ENCODE data around the gene CERS6. TPM values are rescaled to one million over a fixed set of nuclear protein-coding genes. Genes with fewer than 3 reads are reported as not detected.

CERS6 gene
- total and polyA plus RNA-seq, 2 experiments from 2014 or later: 8.3 to 16.0 TPM

DNA sequence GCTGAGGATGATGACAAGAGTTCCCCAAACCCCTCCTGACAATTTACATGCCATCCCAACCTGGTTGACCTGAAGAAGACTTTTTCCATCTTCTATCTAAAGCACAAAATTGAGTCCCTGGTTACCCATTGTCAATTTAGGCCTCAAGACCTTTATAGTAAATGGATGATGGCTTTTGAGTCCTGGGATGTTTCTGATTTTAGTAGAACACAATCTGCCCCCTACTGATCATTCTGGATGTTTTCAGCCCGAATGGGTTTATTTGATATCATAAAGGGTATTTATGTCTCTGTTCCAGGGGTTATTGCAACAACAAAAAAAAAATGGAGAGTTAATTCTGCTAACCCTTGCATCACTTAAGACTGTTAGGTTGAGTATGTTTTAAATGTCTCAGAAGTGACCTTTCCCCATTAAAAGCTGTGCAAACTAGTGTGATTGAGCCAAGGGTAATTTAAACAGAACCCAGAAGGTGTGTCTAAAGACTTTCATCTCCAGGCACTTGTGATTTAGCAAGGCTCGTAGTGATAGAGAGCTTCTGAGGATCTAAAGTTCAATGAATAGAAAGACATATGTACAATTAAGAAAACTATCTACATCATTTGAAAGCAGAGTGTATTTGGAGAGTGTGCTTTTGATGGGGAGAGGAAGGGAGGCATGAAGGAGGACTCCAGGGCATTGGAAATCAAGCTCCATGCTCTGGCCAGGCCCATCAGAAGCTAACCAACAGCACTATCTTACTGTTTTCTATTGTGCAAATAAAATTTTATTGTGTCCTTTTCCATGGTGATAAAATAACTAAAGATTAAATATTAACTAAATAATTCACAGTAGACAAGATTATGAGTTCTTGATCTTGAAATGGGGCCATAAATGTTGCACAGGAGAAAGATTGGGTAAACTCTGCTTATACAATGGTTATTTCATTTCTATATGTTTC is 249.7 kb downstream of the CERS6 start:
- in situ Hi-C loops (cut with MboI): loop anchor here (10.0 kb wide), 1 partner anchor 361 kb away; no protein-coding TSS in a partner anchor

GRCh38 chr2:168706806-168707205 is 250.7 kb downstream of the CERS6 start:
- H3K4me3 ChIP-seq: no peak overlapping the region
- no peaks in the 10 kb centered on the region for H3K9me3 ChIP-seq (ENCODE audit: low read depth)
- in situ Hi-C loops (cut with MboI): loop anchor here (10.0 kb wide), 1 partner anchor 362 kb away; no protein-coding TSS in a partner anchor
- WGBS, 2 experiments (ENCODE audit: low coverage in 1 of 2, low lambda C conversion rate in 2 of 2, missing lambda C conversion rate in 2 of 2): 83 to 92% methylated on average over 2 of the region's 2 CpGs
- H3K4me2 ChIP-seq (ENCODE audit: unreplicated experiment): no peak overlapping the region
- H3K36me3 ChIP-seq (ENCODE audit: low read depth): no peaks in the 10 kb centered on the region
- no peaks in the 10 kb centered on the region for H3F3A ChIP-seq (ENCODE audit: insufficient read depth)
- no peaks in the 10 kb centered on the region for H3K27me3 ChIP-seq (replicated peaks; ENCODE audit: insufficient read depth)
- H3K27ac ChIP-seq: no peak overlapping the region
- DNase-seq: no peak
- no peaks in the 10 kb centered on the region for H4K20me1 ChIP-seq (ENCODE audit: insufficient read depth)
- H3K9me2 ChIP-seq (ENCODE audit: insufficient read depth): no peaks in the 10 kb centered on the region
- no peaks in the 10 kb centered on the region for H3K79me2 ChIP-seq (ENCODE audit: insufficient read depth)
- no peak overlapping the region for H2AFZ ChIP-seq
- no peak overlapping the region for H3K9ac ChIP-seq
- TF ChIP-seq EZH2 (IDR thresholded peaks at IDR 0.05; ENCODE audit: insufficient read depth, poor library complexity, severe bottlenecking) (no peak), EZH2phosphoT487 (IDR thresholded peaks at IDR 0.05; ENCODE audit: insufficient read depth, low read depth) (no peak)
- H3K4me1 ChIP-seq (ENCODE audit: insufficient read depth): no peaks in the 10 kb centered on the region

More for the DNA sequence above, 249.7 kb downstream of the CERS6 start:
- no peak for TF ChIP-seq EZH2 (IDR thresholded peaks at IDR 0.05; ENCODE audit: insufficient read depth, poor library complexity, severe bottlenecking)
- no peak for TF ChIP-seq EZH2phosphoT487 (IDR thresholded peaks at IDR 0.05; ENCODE audit: insufficient read depth, low read depth)
- Histone ChIP-seq H3K4me1 (ENCODE audit: insufficient read depth) (no peaks in the 10 kb centered on the region), H3K36me3 (ENCODE audit: low read depth) (no peaks in the 10 kb centered on the region), H3K9me3 (ENCODE audit: low read depth) (no peaks in the 10 kb centered on the region), H3K27me3 (replicated peaks; ENCODE audit: insufficient read depth) (no peaks in the 10 kb centered on the region), H3K4me3 (no peak overlapping the region), H2AFZ (no peak overlapping the region), H3K9ac (no peak overlapping the region), H3K4me2 (ENCODE audit: unreplicated experiment) (no peak overlapping the region), H3K27ac (no peak overlapping the region), H3K9me2 (ENCODE audit: insufficient read depth) (no peaks in the 10 kb centered on the region), H3F3A (ENCODE audit: insufficient read depth) (no peaks in the 10 kb centered on the region), H3K79me2 (ENCODE audit: insufficient read depth) (no peaks in the 10 kb centered on the region), H4K20me1 (ENCODE audit: insufficient read depth) (no peaks in the 10 kb centered on the region)
- WGBS, 2 experiments (ENCODE audit: low coverage in 1 of 2, low lambda C conversion rate in 2 of 2, missing lambda C conversion rate in 2 of 2): 54 to 59% methylated on average over 2 of the region's 2 CpGs
- DNase-seq: peak; percentile 60

GRCh38 chr2:168708080-168708479 is 252.0 kb downstream of the CERS6 start:
- TF ChIP-seq EZH2phosphoT487 (IDR thresholded peaks at IDR 0.05; ENCODE audit: insufficient read depth, low read depth) (no peak), EZH2 (IDR thresholded peaks at IDR 0.05; ENCODE audit: insufficient read depth, poor library complexity, severe bottlenecking) (no peak)
- Histone ChIP-seq H3K27ac (no peak overlapping the region), H3K9me3 (ENCODE audit: low read depth) (no peaks in the 10 kb centered on the region), H3K9me2 (ENCODE audit: insufficient read depth) (no peaks in the 10 kb centered on the region), H3K4me3 (no peak overlapping the region), H3F3A (ENCODE audit: insufficient read depth) (no peaks in the 10 kb centered on the region), H3K27me3 (replicated peaks; ENCODE audit: insufficient read depth) (no peaks in the 10 kb centered on the region), H3K4me2 (ENCODE audit: unreplicated experiment) (no peak overlapping the region), H3K36me3 (ENCODE audit: low read depth) (no peaks in the 10 kb centered on the region), H3K9ac (no peak overlapping the region), H4K20me1 (ENCODE audit: insufficient read depth) (no peaks in the 10 kb centered on the region), H2AFZ (no peak overlapping the region), H3K4me1 (ENCODE audit: insufficient read depth) (no peaks in the 10 kb centered on the region), H3K79me2 (ENCODE audit: insufficient read depth) (no peaks in the 10 kb centered on the region)
- in situ Hi-C loops (cut with MboI): loop anchor here (10.0 kb wide), 1 partner anchor 363 kb away; no protein-coding TSS in a partner anchor
- no peak for DNase-seq
- WGBS, 2 experiments (ENCODE audit: low coverage in 1 of 2, low lambda C conversion rate in 2 of 2, missing lambda C conversion rate in 2 of 2): 91 to 94% methylated on average over 1 of the region's 1 CpG

DNA sequence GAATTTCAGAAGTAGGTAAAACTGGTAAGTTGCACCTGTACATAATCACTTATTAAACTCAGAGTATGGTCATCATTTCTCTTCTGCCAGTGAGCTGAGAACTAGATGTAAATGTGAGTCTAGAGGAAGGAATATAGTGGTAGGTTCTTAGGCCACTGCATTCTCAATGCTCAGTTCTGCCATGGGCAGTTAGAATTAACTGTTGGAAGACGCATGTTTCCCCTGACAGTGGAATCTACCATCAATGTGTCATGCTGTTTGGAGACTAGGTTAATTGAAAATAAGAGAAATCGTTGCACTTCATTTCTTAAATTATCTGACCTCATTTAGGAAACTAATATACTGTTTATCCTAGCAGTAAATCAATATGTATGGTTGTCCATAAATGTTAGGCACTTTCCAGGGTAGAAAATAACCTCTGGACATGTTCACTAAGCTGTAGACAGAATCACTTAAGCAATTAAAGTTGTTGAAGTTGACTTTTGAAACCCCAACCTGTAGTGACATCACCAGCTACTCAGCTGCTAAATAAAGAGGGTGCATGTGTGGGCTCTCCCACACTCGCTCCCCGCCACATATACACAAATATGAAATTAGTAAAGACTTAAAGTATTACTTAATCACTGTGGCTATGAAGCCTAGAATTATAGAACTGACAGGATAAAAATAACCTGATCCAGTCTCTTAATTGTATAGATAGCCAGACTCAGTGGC is 254.8 kb downstream of the CERS6 start:
- TF ChIP-seq EZH2phosphoT487 (IDR thresholded peaks at IDR 0.05; ENCODE audit: insufficient read depth, low read depth) (no peak), EZH2 (IDR thresholded peaks at IDR 0.05; ENCODE audit: insufficient read depth, poor library complexity, severe bottlenecking) (no peak)
- H3K79me2 ChIP-seq (ENCODE audit: insufficient read depth): no peaks in the 10 kb centered on the region
- DNase-seq: no peak
- H4K20me1 ChIP-seq (ENCODE audit: insufficient read depth): no peaks in the 10 kb centered on the region
- no peak overlapping the region for H3K4me2 ChIP-seq (ENCODE audit: unreplicated experiment)
- H2AFZ ChIP-seq: no peak overlapping the region
- no peaks in the 10 kb centered on the region for H3K36me3 ChIP-seq (ENCODE audit: low read depth)
- H3K27me3 ChIP-seq (replicated peaks; ENCODE audit: insufficient read depth): no peaks in the 10 kb centered on the region
- H3K27ac ChIP-seq: no peak overlapping the region
- WGBS, 2 experiments (ENCODE audit: low coverage in 1 of 2, low lambda C conversion rate in 2 of 2, missing lambda C conversion rate in 2 of 2): 96 to 99% methylated on average over 4 of the region's 4 CpGs
- in situ Hi-C loops (cut with MboI): no loop called here
- no peaks in the 10 kb centered on the region for H3K9me2 ChIP-seq (ENCODE audit: insufficient read depth)
- no peaks in the 10 kb centered on the region for H3K9me3 ChIP-seq (ENCODE audit: low read depth)
- H3F3A ChIP-seq (ENCODE audit: insufficient read depth): no peaks in the 10 kb centered on the region
- H3K4me3 ChIP-seq: no peak overlapping the region
- H3K4me1 ChIP-seq (ENCODE audit: insufficient read depth): no peaks in the 10 kb centered on the region
- H3K9ac ChIP-seq: no peak overlapping the region
